ENCODE data around the gene SLC29A4. TPM values are rescaled to one million over a fixed set of nuclear protein-coding genes. Genes with fewer than 3 reads are reported as not detected.

Gene SLC29A4
- total RNA-seq, 1 experiment from 2014 or later = 38.9 TPM

GRCh38 chr7:5237286-5237685 lies 45.5 kb upstream of the SLC29A4 start:
- Histone ChIP-seq H3K27me3 (ENCODE audit: control insufficient read depth, insufficient read depth, low read length) (no peaks in the 10 kb centered on the region), H3K36me3 (ENCODE audit: control insufficient read depth, insufficient read depth, low read length) (no peaks in the 10 kb centered on the region), H3K27ac (ENCODE audit: low read length) (no peak overlapping the region), H3K4me1 (ENCODE audit: control insufficient read depth, insufficient read depth, low read length) (peaks cover 6% of the 10 kb centered on the region), H3K4me3 (ENCODE audit: low read depth in 2 of 2, low read length in 2 of 2) (no peak overlapping the region), H3K9me3 (ENCODE audit: control insufficient read depth, insufficient read depth, low read depth, low read length) (no peaks in the 10 kb centered on the region)
- CTCF ChIA-PET = interaction anchor here (0.6 kb wide), 1 partner anchor 41 kb away, joined by 4 read pairs; no protein-coding TSS in a partner anchor
- POLR2A ChIA-PET = interaction anchor here (0.7 kb wide), 1 partner anchor 11 kb away, joined by 6 read pairs; no protein-coding TSS in a partner anchor
- no peak for DNase-seq (ENCODE audit: low read depth, low spot score)
- intact Hi-C loops (cut with micrococcal nuclease; ENCODE audit: unreplicated experiment) = no loop called here
- in situ Hi-C loops (cut with HindIII; ENCODE audit: low pct_unique_long_range_greater_than_20kb, low sequenced_read_pairs) = no loop called here
- ATAC-seq = no peak
- BruUV-seq (replicated peaks) = no TSS peak
- TF ChIP-seq POLR2AphosphoS5 (IDR thresholded peaks at IDR 0.05; ENCODE audit: low read depth, low read length) (no peak), REST (IDR thresholded peaks at IDR 0.05; ENCODE audit: insufficient read depth in 1 of 2, low read depth in 2 of 2, low read length in 1 of 2) (no peak), CTCF (IDR thresholded peaks at IDR 0.05) (no peak)

- no peak for DNase-seq (ENCODE audit: low read depth, low spot score)
- H3K4me3 ChIP-seq (ENCODE audit: low read depth in 2 of 2, low read length in 2 of 2) = no peak overlapping the region
- H3K9me3 ChIP-seq (ENCODE audit: control insufficient read depth, insufficient read depth, low read depth, low read length) = no peaks in the 10 kb centered on the region
- H3K4me1 ChIP-seq (ENCODE audit: control insufficient read depth, insufficient read depth, low read length) = peaks cover 6% of the 10 kb centered on the region
- no peak for ATAC-seq
- in situ Hi-C loops (cut with HindIII; ENCODE audit: low pct_unique_long_range_greater_than_20kb, low sequenced_read_pairs) (no loop called here), intact Hi-C loops (cut with micrococcal nuclease; ENCODE audit: unreplicated experiment) (no loop called here)
- no peaks in the 10 kb centered on the region for H3K36me3 ChIP-seq (ENCODE audit: control insufficient read depth, insufficient read depth, low read length)
- TF ChIP-seq POLR2AphosphoS5 (IDR thresholded peaks at IDR 0.05; ENCODE audit: low read depth, low read length) (no peak), REST (IDR thresholded peaks at IDR 0.05; ENCODE audit: insufficient read depth in 1 of 2, low read depth in 2 of 2, low read length in 1 of 2) (no peak), TCF7L2 (IDR thresholded peaks at IDR 0.05; ENCODE audit: low read depth, low read length) (no peak), CTCF (IDR thresholded peaks at IDR 0.05) (no peak), SIN3A (IDR thresholded peaks at IDR 0.05; ENCODE audit: borderline replicate concordance, insufficient read depth, low read depth, low read length) (no peak)
- no peak overlapping the region for H3K27ac ChIP-seq (ENCODE audit: low read length)
- BruUV-seq (replicated peaks) = no TSS peak
- no peaks in the 10 kb centered on the region for H3K27me3 ChIP-seq (ENCODE audit: control insufficient read depth, insufficient read depth, low read length)
- ChIA-PET POLR2A (no interaction called here), CTCF (no interaction called here)
Measured at GRCh38 chr7:5238500-5238899, 44.2 kb upstream of the SLC29A4 start.
